Non-pigmented ciliary epithelial cell (primary cell): ENCODE results near the gene MMP11.

Experiments used
- DNase-seq: peaks from one replicate; pipeline ENCODE4 v3.0.0-alpha.2; 2010; ENCODE audit warnings: low read depth

MMP11 gene

DNA sequence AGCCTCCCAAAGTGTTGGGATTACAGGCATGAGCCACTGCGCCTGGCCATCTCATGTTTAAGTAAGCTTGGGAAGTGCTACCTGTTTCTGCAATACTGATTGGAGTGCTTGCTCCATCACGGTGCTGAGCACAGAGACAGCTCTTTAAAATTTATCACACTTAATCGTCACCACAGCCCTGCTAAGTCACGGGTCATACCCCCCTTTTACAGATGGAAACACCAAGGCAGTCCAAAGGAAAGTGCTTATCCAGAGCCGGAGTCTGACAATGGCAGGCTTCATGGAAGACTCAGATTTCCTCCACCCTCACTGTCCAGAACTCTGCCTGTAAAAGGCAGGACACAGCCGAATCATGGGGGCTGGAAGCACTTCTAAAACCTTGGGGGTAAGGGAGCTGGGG lies 12.6 kb upstream of the MMP11 start:
- DNase-seq = no peak

GRCh38 chr22:23762842-23763578 lies 9.6 kb upstream of the MMP11 start, which contains the start of gene C22orf15:
Gene C22orf15 (plus strand): TSS chr22:23762990. CDS start chr22:23763307, 317 bp downstream.
- no peak for DNase-seq

GRCh38 chr22:23763579-23763945 lies 9.1 kb upstream of the MMP11 start:
- no peak for DNase-seq

DNA sequence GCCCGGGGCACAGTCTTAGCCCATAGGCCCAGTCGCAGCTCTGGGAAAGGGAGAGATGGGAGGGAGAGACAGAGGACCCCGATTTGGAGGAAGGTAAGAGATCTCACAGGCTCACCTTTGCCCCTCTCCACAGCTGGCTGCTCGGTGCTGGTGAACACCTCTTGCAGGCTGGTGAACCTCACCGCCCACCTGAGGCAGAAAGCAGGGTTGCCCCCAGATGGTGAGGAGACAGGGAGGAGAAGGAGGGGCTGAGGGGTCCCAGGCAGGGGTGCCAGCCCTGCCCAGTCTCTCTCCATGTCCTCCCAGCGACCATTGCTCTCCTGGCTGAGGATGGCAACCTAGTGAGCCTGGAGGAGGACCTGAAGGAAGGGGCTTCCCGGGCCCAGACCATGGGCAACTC lies 8.7 kb upstream of the MMP11 start:
- DNase-seq = no peak

GRCh38 chr22:23764899-23765881 lies 7.5 kb upstream of the MMP11 start:
- no peak for DNase-seq

GRCh38 chr22:23767303-23767672 lies 5.4 kb upstream of the MMP11 start:
- no peak for DNase-seq

- DNase-seq = no peak
These were observed 4.7 kb upstream of the MMP11 start, which contains the start of gene CHCHD10 for GRCh38 chr22:23767673-23768548. Gene CHCHD10 (minus strand): TSS chr22:23767972. CDS start chr22:23767874, 98 bp downstream.

- no peak for DNase-seq
These were observed 3.2 kb upstream of the MMP11 start for GRCh38 chr22:23769321-23769965.

- no peak for DNase-seq
These were observed 367 bp upstream of the MMP11 start for GRCh38 chr22:23772315-23772648.

DNA sequence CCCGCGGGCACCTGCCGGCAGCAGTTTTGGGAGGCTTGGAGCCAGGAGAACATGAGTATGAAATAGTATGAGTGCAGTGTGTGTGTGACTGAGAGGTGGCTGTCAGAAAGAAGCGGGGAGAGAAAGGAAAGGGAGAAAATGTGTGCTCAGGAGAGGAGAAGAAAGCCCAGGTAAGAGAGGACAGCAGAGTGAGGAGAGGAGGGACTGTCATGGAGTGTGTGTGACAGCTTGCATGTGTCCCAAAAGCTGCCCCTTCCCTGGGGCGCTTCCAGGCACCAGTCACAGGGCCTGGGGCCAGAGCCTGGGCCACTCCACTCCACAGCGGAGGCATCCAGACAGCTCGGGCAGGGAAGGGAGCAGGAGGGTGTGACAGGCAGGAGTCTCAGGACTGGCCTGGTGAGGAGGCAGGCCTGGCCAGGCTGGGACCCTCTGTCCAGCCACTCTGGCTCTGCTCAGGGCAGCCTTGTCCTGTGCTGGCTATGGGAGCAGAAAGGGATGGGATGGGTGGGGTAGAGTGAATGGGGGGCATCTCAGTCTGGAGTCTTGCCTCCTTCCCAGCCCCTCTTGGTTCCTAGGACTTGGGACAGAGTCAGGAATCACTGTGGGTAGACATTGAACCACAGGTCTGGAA lies 949 bp downstream of the MMP11 start:
- DNase-seq = no peak

DNA sequence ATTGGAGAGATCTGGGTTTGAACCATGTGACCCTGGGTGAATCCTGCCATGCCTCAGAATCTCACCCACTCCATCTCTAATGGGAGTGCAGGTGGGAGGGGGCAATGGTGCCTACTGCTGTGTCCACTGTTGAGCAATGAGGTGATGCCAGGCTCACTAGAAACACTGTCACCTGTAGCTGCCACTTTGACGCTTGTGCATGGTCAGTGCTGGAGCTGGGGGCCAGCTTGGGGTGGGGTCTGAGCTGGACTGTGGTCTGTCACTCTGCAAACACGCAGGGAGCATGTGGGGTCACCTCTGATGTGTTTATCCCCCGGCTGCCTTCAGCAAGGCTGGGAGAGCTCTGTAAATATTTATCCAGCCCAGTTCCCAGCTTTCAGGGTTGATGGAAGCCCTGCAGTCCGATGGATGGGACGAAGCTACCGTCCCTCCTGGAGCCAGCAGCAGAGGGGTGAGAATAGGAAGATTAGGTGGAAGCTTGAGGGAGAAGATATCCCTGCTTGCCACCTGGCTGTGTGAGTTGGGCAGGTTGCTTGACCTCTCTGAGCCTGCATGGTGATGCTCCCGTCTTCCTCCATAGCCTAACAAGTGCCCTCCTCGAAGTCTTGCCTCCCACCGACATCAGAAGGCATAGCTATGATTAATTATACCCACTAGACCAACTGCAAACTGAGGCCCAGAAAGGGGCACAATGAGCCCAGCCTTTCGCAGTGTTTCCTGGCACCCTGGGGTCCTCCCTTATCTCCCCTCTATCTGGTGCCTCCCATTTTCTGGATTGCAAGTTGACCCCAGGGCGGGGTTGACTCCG lies 1.7 kb downstream of the MMP11 start:
- DNase-seq = no peak

DNA sequence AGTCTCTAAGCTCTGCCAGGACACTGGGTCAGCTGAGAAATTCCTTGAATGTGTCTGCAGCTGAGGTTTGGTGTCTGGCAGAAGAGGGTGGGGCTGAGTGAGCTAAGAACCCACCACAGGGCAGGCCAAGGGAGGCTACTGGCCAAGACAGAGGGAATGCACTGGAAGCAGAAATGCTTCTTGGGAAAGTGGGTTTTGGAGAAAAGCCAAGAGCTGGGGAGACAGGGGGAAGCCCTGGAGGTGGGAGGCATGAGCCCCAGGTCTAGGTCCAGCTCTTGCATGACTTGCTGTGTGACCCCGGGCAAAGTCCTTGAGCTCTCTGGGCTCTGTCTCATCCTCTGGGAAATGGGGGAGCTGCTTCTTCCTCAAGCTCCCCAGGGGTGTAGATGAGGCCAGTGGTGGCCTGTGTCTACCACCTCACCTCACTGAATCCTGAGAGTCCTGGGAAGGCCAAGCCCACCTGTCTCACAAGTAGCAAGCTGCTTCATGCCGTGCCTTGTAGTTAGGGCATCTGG lies 2.3 kb downstream of the MMP11 start:
- no peak for DNase-seq

- no peak for DNase-seq
These were observed 3.2 kb downstream of the MMP11 start for GRCh38 chr22:23775779-23776375.

DNA sequence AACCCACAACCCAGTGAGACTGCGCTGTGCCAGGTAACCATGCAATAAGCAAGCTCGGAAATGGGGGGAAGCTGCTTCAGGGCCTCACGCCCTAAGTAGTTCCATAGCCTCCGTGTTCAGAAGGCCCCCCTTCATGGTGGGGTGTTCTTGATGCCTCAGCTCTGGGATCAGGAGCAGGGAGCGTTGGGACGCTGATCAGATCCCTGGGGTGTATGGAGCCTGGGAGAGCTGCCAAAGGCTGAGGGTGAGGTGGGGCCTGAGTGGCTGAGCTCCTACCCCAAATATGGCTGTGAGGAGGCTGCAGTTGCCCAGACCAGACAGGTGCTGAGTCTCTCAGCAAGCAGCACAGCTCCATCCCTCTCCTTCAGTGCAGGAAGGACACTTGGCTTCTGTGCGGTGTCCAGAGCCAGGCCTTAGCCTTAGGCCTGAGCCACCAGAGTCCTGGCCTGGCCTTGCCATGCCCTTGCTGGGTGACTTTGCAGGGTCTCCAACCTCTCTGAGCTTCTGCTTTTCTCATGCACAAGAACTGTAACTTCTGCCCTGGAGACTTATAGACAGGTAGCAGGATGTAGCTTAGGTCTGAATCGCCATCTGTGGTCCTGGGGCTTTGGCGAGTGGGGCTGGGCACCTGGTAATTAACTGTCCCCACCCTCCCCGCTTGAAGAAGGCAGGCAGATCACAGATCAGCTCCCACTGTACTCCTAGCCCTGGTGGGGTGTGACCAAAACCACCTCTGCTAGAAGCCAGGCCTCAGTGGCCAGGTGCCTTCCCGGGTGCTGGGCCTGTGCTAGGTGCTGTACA lies 5.3 kb downstream of the MMP11 start:
- no peak for DNase-seq

DNA sequence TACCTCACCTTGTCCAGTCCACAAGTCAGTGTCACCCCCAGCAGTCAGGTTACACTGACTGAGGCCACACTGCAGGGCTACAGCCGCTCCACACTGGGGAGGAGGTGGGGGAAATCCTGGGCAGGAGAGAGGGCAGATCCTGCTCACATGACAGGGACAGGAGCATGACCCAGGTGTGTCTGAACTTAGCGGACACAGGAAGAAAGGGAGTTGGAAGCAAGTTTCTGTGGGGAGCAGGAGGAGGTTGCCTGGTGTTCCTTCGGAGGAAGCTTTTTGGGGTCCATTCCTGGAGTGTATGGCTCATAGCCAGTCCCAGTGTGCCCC lies 5.9 kb downstream of the MMP11 start:
- no peak for DNase-seq

GRCh38 chr22:23779083-23779482 lies 6.4 kb downstream of the MMP11 start:
- DNase-seq = no peak

DNA sequence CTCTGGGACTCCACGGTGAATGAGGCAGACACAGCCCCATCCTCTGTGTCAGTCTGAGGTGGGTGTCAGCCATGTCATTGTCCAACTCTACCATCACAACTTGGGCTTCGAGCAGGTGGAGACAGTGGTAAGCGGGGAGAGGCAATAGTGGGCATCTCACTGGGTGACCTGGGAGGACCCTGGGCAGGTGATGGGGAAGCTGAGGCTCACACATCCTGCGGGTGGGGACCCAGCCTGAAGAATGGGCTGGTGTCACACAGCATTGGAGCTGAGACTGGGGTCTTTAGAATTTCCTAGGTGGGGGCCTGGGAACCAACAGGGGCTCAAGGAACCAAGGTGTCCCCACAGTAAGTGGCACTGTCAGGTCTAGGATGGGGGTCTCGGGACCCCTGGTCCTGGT lies 7.1 kb downstream of the MMP11 start:
- DNase-seq = no peak

DNA sequence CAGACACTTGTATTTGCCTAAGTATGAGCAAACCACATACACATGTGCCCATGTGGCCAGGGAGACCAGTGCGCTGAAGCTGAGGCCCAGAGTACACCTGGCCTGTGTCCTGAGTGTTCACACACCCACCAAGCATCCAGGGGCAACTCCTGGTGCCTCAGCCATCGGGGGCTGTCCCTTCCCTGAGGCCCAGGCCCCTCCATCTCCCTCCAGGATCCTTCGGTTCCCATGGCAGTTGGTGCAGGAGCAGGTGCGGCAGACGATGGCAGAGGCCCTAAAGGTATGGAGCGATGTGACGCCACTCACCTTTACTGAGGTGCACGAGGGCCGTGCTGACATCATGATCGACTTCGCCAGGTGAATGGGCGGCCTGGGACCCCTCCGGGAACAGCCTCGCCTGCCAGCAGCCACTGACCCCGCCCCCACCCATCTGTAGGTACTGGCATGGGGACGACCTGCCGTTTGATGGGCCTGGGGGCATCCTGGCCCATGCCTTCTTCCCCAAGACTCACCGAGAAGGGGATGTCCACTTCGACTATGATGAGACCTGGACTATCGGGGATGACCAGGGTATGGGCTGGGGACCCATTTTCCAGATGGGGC lies 7.6 kb downstream of the MMP11 start:
- no peak for DNase-seq

- DNase-seq = no peak
These were observed 8.4 kb downstream of the MMP11 start for GRCh38 chr22:23781065-23781464.
